IPS-18c (cell line): ENCODE results near the gene CHMP2B.

ENCODE experiments used
- H3K4me3 ChIP-seq: 2 replicates; pipeline ENCODE4 v1.7.0; 2013; ENCODE audit warnings: low read depth, mild to moderate bottlenecking, low read length, moderate library complexity; ENCODE audit not compliant: insufficient read depth
- H3K9me3 ChIP-seq: one replicate; pipeline ENCODE4 v1.6.1; 2013; ENCODE audit warnings: mild to moderate bottlenecking, low read length, moderate library complexity; ENCODE audit not compliant: control insufficient read depth, insufficient read depth

Gene CHMP2B

DNA sequence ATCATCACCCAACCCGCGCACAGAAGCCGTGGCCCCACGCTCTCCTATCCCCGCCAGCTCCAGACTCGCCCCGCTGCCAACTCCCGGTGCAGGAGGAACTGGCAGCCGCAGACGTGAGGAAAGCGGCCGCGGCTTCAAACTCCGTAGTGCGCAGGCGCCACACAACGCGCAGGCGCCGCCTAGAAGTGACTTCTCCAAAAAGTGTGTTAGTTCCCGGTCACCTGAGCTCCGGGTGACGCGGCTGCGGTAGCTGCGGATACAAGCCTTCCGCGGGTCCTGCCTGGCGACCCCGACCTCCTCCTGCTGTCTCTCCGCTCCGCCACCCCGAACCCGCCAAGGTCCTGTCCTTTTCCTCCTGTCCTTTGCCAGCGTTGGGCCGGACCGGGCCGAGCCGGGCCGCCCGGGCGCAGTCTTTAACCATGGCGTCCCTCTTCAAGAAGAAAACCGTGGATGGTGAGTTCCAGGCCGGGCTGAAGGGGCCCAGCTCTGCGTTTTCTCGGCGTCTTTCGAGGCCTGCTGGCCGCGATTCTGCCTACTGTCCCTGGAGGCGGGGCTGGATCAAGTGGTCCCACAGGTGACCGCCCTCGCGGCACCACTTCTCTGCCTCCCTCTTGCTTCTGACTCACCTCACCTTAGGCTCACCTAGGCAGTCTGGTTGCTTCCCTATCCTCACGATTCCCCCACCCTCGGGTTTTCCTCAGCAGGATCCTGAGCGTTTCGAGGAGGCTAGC is at the start of gene CHMP2B:
TSS of gene CHMP2B (plus strand) at position 206 of the 731 bp plus-strand sequence. CDS start at position 420, 214 bp downstream.
- no peaks in the 10 kb centered on the region for H3K9me3 ChIP-seq
- H3K4me3 ChIP-seq: peak within 1 kb of the TSS; percentile 83

- no peak overlapping the region for H3K4me3 ChIP-seq
- no peaks in the 10 kb centered on the region for H3K9me3 ChIP-seq
These were observed 47.5 kb upstream of the CHMP2B start for GRCh38 chr3:87179642-87180041.

- Histone ChIP-seq H3K9me3 (no peaks in the 10 kb centered on the region), H3K4me3 (no peak overlapping the region)
These were observed 45.6 kb upstream of the CHMP2B start for GRCh38 chr3:87181551-87181950.

- Histone ChIP-seq H3K9me3 (no peaks in the 10 kb centered on the region), H3K4me3 (no peak overlapping the region)
These were observed 45.1 kb upstream of the CHMP2B start for GRCh38 chr3:87182023-87182422.

DNA sequence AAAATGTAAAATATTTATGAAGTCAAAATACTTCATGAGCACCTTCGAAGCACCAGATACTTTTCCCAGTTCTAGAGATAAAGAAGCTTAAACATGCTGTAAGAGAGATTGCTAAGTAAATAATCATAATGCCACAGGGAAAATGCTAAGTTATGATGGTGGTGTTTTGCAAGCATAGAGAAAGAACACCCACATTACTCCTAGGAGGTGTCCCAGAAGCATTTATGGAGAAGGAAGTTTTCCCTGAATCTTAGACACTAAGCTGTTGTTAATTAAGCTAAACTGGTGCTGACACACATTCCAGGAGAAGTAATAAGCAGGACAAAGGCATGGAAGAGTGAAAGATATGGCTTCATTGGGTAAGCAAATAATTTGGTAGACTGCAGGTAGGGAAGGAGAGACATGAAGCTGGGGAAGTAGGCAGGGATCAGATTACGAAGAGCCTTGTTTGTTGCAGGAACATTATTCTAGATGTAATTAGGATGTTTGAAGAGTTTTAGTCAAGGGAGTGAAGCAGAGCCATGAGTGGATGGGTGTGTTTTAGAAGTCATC is 40.4 kb upstream of the CHMP2B start:
- no peaks in the 10 kb centered on the region for H3K9me3 ChIP-seq
- no peak overlapping the region for H3K4me3 ChIP-seq

GRCh38 chr3:87191175-87191574 is 35.9 kb upstream of the CHMP2B start:
- Histone ChIP-seq H3K9me3 (peaks cover 2% of the 10 kb centered on the region), H3K4me3 (no peak overlapping the region)

DNA sequence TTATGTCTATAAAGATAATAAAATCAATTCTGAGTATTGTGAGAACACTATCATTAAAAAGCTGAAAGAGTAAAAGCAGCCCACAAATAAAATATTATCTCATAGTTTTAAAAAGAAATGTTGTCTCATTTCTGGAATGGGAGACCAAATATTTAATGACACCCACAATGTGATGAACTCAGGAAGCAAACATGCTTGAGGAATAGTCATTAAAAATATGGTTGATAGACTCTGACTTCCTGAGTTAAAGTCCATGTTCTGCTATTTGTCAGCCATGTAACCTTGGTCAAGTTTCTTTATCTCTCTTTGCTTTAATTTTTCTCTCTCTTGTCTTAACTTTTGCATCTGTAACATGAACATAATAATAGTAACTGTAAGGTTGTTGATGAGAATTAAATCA is 35.5 kb upstream of the CHMP2B start:
- Histone ChIP-seq H3K9me3 (peaks cover 4% of the 10 kb centered on the region), H3K4me3 (no peak overlapping the region)

DNA sequence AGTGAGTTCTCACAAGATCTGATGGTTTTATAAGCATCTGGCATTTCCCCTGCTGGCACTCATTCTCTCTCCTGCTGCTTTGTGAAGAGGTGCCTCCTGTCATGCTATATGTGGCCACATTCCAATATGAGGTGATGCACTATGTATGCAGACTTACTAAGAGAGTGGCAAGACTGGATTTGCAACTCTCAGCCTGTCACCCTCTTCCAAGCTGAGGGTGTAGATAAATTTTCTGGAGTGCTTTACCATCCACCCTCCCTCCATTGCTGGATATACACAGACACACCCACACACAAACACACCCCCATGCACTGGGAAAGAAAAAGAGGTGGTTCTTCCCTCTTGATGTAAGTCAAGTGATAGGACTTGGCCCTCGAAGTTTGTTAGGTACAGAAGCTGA is 30.2 kb upstream of the CHMP2B start:
- Histone ChIP-seq H3K4me3 (no peak overlapping the region), H3K9me3 (peaks cover 4% of the 10 kb centered on the region)

DNA sequence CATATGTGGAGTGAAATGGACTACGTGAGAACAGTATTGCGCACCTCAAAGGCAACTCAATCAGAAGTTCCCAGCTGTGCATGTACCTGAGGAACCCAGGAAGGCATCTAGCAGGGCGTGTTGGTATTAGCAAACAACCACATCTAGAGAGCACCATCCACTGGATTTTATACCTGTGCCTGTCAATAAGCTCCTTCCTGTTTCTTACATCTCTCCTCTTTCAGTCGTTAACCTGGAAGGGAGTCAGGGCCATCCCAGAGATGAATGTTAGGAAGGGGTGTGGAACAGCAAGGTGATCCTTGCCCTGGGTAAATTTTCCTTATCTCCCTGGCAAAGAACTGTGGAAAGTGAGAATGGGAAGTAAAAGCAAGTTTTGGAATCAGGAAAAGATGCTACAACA is 29.6 kb upstream of the CHMP2B start:
- peaks cover 4% of the 10 kb centered on the region for H3K9me3 ChIP-seq
- H3K4me3 ChIP-seq: no peak overlapping the region

DNA sequence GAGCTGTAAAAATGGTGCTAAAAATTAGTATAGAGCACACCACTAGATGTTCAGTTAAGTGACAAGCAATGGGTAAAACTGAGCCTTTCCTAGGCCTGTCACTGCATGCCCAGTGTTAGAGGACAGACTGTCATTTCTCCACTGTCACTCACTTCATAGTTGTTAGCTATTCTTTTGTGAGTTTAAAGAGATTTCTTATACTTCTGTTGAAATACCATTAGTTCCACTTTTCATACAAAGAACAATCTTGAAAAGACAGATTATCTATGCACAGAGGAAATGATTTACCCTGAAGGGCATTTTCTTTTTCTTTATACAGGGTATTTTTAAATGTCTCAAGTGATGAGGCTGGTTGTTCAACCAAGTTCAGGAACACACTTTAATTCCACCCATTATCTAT is 28.3 kb upstream of the CHMP2B start:
- peaks cover 4% of the 10 kb centered on the region for H3K9me3 ChIP-seq
- no peak overlapping the region for H3K4me3 ChIP-seq

- H3K4me3 ChIP-seq: no peak overlapping the region
- H3K9me3 ChIP-seq: peaks cover 4% of the 10 kb centered on the region
These were observed 27.5 kb upstream of the CHMP2B start for GRCh38 chr3:87199628-87200027.

- H3K4me3 ChIP-seq: no peak overlapping the region
- peaks cover 4% of the 10 kb centered on the region for H3K9me3 ChIP-seq
These were observed 27.0 kb upstream of the CHMP2B start for GRCh38 chr3:87200060-87200647.

DNA sequence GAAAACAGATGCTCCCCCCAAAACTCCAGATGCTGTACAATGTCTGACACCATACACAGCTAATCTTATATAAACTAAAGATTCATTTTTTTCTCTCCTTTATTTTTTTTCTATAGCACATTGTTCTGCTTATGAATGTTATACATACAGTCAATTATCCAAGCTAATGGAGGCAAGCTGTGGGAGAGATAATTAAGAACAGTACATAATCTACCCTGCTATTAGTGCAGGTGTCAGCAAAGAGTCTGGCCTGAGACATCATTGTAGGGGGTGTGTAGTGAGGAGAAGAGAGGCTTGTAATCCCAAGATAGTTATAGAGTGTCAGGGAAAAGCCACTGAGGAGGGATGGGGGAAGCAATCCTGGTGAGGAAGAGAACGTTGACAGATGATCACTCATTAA is 25.4 kb upstream of the CHMP2B start:
- Histone ChIP-seq H3K9me3 (no peaks in the 10 kb centered on the region), H3K4me3 (no peak overlapping the region)

DNA sequence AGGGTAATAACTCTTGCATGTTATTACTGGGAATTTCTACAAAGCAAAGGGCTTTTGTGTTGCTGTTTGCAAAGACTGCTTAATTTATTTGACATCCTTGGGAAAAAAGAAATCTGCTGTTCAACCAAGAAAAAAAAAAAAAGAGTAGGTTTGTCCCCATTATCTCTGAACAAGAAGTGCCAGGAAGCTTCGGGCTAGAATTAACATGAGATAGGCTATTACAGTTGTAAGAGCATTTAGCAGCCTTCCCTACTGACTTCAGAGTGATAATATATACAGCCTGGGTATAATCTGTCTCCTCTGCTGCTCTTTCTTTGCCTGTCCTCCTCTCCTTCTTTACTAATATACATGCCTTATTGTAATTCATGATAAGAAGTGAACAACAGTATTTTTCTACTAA is 23.3 kb upstream of the CHMP2B start:
- H3K9me3 ChIP-seq: no peaks in the 10 kb centered on the region

GRCh38 chr3:87206070-87206469 is 21.0 kb upstream of the CHMP2B start:
- Histone ChIP-seq H3K4me3 (no peak overlapping the region), H3K9me3 (no peaks in the 10 kb centered on the region)

More for the DNA sequence above, 23.3 kb upstream of the CHMP2B start:
- no peak overlapping the region for H3K4me3 ChIP-seq

GRCh38 chr3:87206635-87207034 is 20.5 kb upstream of the CHMP2B start:
- Histone ChIP-seq H3K4me3 (no peak overlapping the region), H3K9me3 (no peaks in the 10 kb centered on the region)

DNA sequence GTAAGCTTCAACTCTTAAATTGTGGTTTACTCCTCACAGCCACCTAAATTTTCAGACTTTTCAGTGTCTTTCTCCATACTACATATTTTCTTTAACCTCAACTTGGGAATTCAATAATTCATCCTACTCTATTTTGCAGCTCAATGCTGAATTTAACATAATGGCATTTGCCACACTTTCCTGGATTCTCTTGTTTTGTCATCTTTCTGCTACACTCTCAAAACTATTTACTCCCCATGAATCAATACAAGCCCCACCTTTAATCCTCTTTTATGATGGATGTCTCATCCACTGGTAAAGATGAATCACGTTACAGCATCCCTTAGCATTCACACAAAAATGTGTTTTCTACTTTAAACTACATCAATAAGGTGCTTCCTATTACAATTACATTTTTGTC is 19.6 kb upstream of the CHMP2B start:
- Histone ChIP-seq H3K9me3 (no peaks in the 10 kb centered on the region), H3K4me3 (no peak overlapping the region)

DNA sequence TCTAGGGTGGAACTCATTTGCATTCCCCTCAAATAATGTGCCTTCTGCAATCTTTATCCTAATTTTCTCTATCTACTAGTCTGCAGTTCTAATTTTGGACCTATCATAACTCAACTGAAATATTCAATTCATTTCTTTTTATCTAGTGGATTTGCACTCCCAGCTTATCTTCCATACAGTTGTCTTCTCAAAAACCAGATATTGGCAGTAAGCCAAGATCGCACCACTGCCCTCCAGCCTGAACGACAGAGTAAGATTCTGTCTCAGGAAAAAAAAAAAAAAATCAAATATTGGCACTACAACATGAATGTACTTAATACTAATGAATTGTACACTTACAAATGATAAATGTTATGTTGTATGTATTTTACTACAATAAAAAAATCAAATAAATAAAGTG is 18.0 kb upstream of the CHMP2B start:
- Histone ChIP-seq H3K9me3 (no peaks in the 10 kb centered on the region), H3K4me3 (no peak overlapping the region)
